GM23248 (cell line): Measurements from ENCODE around the gene MICAL2.

Experiments
- EZH2 ChIP-seq: fragments of 200-600 bp; sonication (generic); IDR thresholded peaks from 2 replicates; pipeline ENCODE4 v1.6.1; 2018; ENCODE audit warnings: antibody characterized with exemption, mild to moderate bottlenecking; ENCODE audit not compliant: insufficient read depth, poor library complexity, severe bottlenecking
- EZH2phosphoT487 ChIP-seq: fragments of 200-600 bp; sonication (generic); IDR thresholded peaks from 2 replicates; pipeline ENCODE4 v1.6.1; 2018; ENCODE audit warnings: antibody characterized with exemption, moderate library complexity, mild to moderate bottlenecking, low read depth; ENCODE audit not compliant: insufficient read depth

GRCh38 chr11:12148466-12148865 lies 38.1 kb downstream of the MICAL2 start:
- no peak for TF ChIP-seq EZH2
- TF ChIP-seq EZH2phosphoT487 = no peak
